ENCODE measurements around the gene TMEM231. TPM values are rescaled to one million over a fixed set of nuclear protein-coding genes. Genes with fewer than 3 reads are reported as not detected.

The TMEM231 gene
- total and polyA plus RNA-seq, 9 of the 15 experiments (the other 6 are each of a cell fraction or from before 2014, with no cell fraction given) = 1.6 to 27.6 (median 9.1) TPM

Other genes with a start within 250 kb of the TMEM231 start
Only the 7 nearest of the 11 such genes appear.
- 11.3 and 15.0 TPM in 2 replicates for gene TMEM170A, start 91.6 kb downstream of the TMEM231 start, total RNA-seq (2014; rRNA removed)
- gene TMEM170A, start 91.6 kb downstream of the TMEM231 start, total RNA-seq (2014; rRNA removed; fragmentation: Illumina TruSeq; extraction: Trizol) = 17.6 and 18.2 TPM in 2 replicates
- 18.4 and 19.0 TPM in 2 replicates for gene TMEM170A, start 91.6 kb downstream of the TMEM231 start, total RNA-seq (2015; rRNA removed; fragmentation: Illumina TruSeq; extraction: Trizol)
- gene TMEM170A, start 91.6 kb downstream of the TMEM231 start, total RNA-seq (2021) = 16.6 and 18.0 TPM in 2 replicates
- 28.3 and 30.2 TPM in 2 replicates for gene TMEM170A, start 91.6 kb downstream of the TMEM231 start, polyA plus RNA-seq (2011; rRNA removed)
- 9.2 and 11.2 TPM in 2 replicates for gene TMEM170A, start 91.6 kb downstream of the TMEM231 start, polyA plus RNA-seq (2014; fragmentation: Illumina TruSeq; extraction: Trizol)
- gene TMEM170A, start 91.6 kb downstream of the TMEM231 start, polyA plus RNA-seq (2014; fragmentation: Nextera tagmentation; extraction: Ambion mirVana) = 1 to 10 TPM; 6.1 to 7.3 TPM
- gene TMEM170A, start 91.6 kb downstream of the TMEM231 start, polyA plus RNA-seq (2014; rRNA removed) = 10.0 and 10.2 TPM in 2 replicates
- gene CHST6, start 60.8 kb downstream of the TMEM231 start, total RNA-seq (2014; rRNA removed) = 0.05 TPM in 1 of 2 replicates, not detected in the other
- gene CHST6, start 60.8 kb downstream of the TMEM231 start, total RNA-seq (2014; rRNA removed; fragmentation: Illumina TruSeq; extraction: Trizol) = not detected in 2 replicates
- gene CHST6, start 60.8 kb downstream of the TMEM231 start, total RNA-seq (2015; rRNA removed; fragmentation: Illumina TruSeq; extraction: Trizol) = not detected in 2 replicates
- 0.02 and 0.09 TPM in 2 replicates for gene CHST6, start 60.8 kb downstream of the TMEM231 start, total RNA-seq (2021)
- gene CHST6, start 60.8 kb downstream of the TMEM231 start, polyA plus RNA-seq (2011; rRNA removed) = 0.01 TPM in 1 of 2 replicates, not detected in the other
- not detected in 2 replicates for gene CHST6, start 60.8 kb downstream of the TMEM231 start, polyA plus RNA-seq (2014; fragmentation: Illumina TruSeq; extraction: Trizol)
- gene CHST6, start 60.8 kb downstream of the TMEM231 start, polyA plus RNA-seq (2014; fragmentation: Nextera tagmentation; extraction: Ambion mirVana) = not detected
- gene CHST6, start 60.8 kb downstream of the TMEM231 start, polyA plus RNA-seq (2014; rRNA removed) = not detected in 2 replicates
- gene CHST5, start 20.1 kb downstream of the TMEM231 start, total RNA-seq (2014; rRNA removed) = not detected in 2 replicates
- gene CHST5, start 20.1 kb downstream of the TMEM231 start, total RNA-seq (2014; rRNA removed; fragmentation: Illumina TruSeq; extraction: Trizol) = not detected in 2 replicates
- gene CHST5, start 20.1 kb downstream of the TMEM231 start, total RNA-seq (2015; rRNA removed; fragmentation: Illumina TruSeq; extraction: Trizol) = 0.07 TPM in 1 of 2 replicates, not detected in the other
- 0.18 and 0.20 TPM in 2 replicates for gene CHST5, start 20.1 kb downstream of the TMEM231 start, total RNA-seq (2021)
- gene CHST5, start 20.1 kb downstream of the TMEM231 start, polyA plus RNA-seq (2011; rRNA removed) = 0.06 and 0.09 TPM in 2 replicates
- 0.40 TPM in 1 of 2 replicates, not detected in the other for gene CHST5, start 20.1 kb downstream of the TMEM231 start, polyA plus RNA-seq (2014; fragmentation: Illumina TruSeq; extraction: Trizol)
- gene CHST5, start 20.1 kb downstream of the TMEM231 start, polyA plus RNA-seq (2014; fragmentation: Nextera tagmentation; extraction: Ambion mirVana) = not detected
- gene CHST5, start 20.1 kb downstream of the TMEM231 start, polyA plus RNA-seq (2014; rRNA removed) = 0.05 and 0.21 TPM in 2 replicates
- gene GABARAPL2, start 10.1 kb upstream of the TMEM231 start, total RNA-seq (2014; rRNA removed) = 39.8 and 42.1 TPM in 2 replicates
- gene GABARAPL2, start 10.1 kb upstream of the TMEM231 start, total RNA-seq (2014; rRNA removed; fragmentation: Illumina TruSeq; extraction: Trizol) = 65.5 and 81.6 TPM in 2 replicates
- 49.0 and 50.5 TPM in 2 replicates for gene GABARAPL2, start 10.1 kb upstream of the TMEM231 start, total RNA-seq (2015; rRNA removed; fragmentation: Illumina TruSeq; extraction: Trizol)
- gene GABARAPL2, start 10.1 kb upstream of the TMEM231 start, total RNA-seq (2021) = 89.2 and 91.8 TPM in 2 replicates
- 89.0 and 118 TPM in 2 replicates for gene GABARAPL2, start 10.1 kb upstream of the TMEM231 start, polyA plus RNA-seq (2011; rRNA removed)
- gene GABARAPL2, start 10.1 kb upstream of the TMEM231 start, polyA plus RNA-seq (2014; fragmentation: Illumina TruSeq; extraction: Trizol) = 88.2 and 94.1 TPM in 2 replicates
- gene GABARAPL2, start 10.1 kb upstream of the TMEM231 start, polyA plus RNA-seq (2014; fragmentation: Nextera tagmentation; extraction: Ambion mirVana) = 100 to 1,000 TPM; 252 to 288 TPM
- 101 and 105 TPM in 2 replicates for gene GABARAPL2, start 10.1 kb upstream of the TMEM231 start, polyA plus RNA-seq (2014; rRNA removed)
- gene ADAT1, start 67.0 kb upstream of the TMEM231 start, total RNA-seq (2014; rRNA removed) = 23.6 and 26.2 TPM in 2 replicates
- 28.2 and 33.3 TPM in 2 replicates for gene ADAT1, start 67.0 kb upstream of the TMEM231 start, total RNA-seq (2014; rRNA removed; fragmentation: Illumina TruSeq; extraction: Trizol)
- 34.4 and 36.7 TPM in 2 replicates for gene ADAT1, start 67.0 kb upstream of the TMEM231 start, total RNA-seq (2015; rRNA removed; fragmentation: Illumina TruSeq; extraction: Trizol)
- 26.1 and 30.9 TPM in 2 replicates for gene ADAT1, start 67.0 kb upstream of the TMEM231 start, total RNA-seq (2021)
- 25.2 and 32.2 TPM in 2 replicates for gene ADAT1, start 67.0 kb upstream of the TMEM231 start, polyA plus RNA-seq (2011; rRNA removed)
- 36.0 and 39.4 TPM in 2 replicates for gene ADAT1, start 67.0 kb upstream of the TMEM231 start, polyA plus RNA-seq (2014; fragmentation: Illumina TruSeq; extraction: Trizol)
- 10 to 100 TPM; 16.0 to 20.6 TPM for gene ADAT1, start 67.0 kb upstream of the TMEM231 start, polyA plus RNA-seq (2014; fragmentation: Nextera tagmentation; extraction: Ambion mirVana)
- 18.7 and 27.4 TPM in 2 replicates for gene ADAT1, start 67.0 kb upstream of the TMEM231 start, polyA plus RNA-seq (2014; rRNA removed)
- 254 and 273 TPM in 2 replicates for gene KARS1, start 91.4 kb upstream of the TMEM231 start, total RNA-seq (2014; rRNA removed)
- gene KARS1, start 91.4 kb upstream of the TMEM231 start, total RNA-seq (2014; rRNA removed; fragmentation: Illumina TruSeq; extraction: Trizol) = 308 and 329 TPM in 2 replicates
- gene KARS1, start 91.4 kb upstream of the TMEM231 start, total RNA-seq (2015; rRNA removed; fragmentation: Illumina TruSeq; extraction: Trizol) = 289 and 304 TPM in 2 replicates
- 257 and 269 TPM in 2 replicates for gene KARS1, start 91.4 kb upstream of the TMEM231 start, total RNA-seq (2021)
- 248 and 313 TPM in 2 replicates for gene KARS1, start 91.4 kb upstream of the TMEM231 start, polyA plus RNA-seq (2011; rRNA removed)
- gene KARS1, start 91.4 kb upstream of the TMEM231 start, polyA plus RNA-seq (2014; fragmentation: Illumina TruSeq; extraction: Trizol) = 351 and 386 TPM in 2 replicates
- gene KARS1, start 91.4 kb upstream of the TMEM231 start, polyA plus RNA-seq (2014; fragmentation: Nextera tagmentation; extraction: Ambion mirVana) = 100 to 1,000 TPM; 223 to 313 TPM
- 257 and 275 TPM in 2 replicates for gene KARS1, start 91.4 kb upstream of the TMEM231 start, polyA plus RNA-seq (2014; rRNA removed)
- gene TERF2IP, start 91.5 kb upstream of the TMEM231 start, total RNA-seq (2014; rRNA removed) = 47.3 and 50.0 TPM in 2 replicates
- 47.0 and 53.2 TPM in 2 replicates for gene TERF2IP, start 91.5 kb upstream of the TMEM231 start, total RNA-seq (2014; rRNA removed; fragmentation: Illumina TruSeq; extraction: Trizol)
- 45.6 and 46.4 TPM in 2 replicates for gene TERF2IP, start 91.5 kb upstream of the TMEM231 start, total RNA-seq (2015; rRNA removed; fragmentation: Illumina TruSeq; extraction: Trizol)
- 44.4 and 49.7 TPM in 2 replicates for gene TERF2IP, start 91.5 kb upstream of the TMEM231 start, total RNA-seq (2021)
- 29.1 and 35.2 TPM in 2 replicates for gene TERF2IP, start 91.5 kb upstream of the TMEM231 start, polyA plus RNA-seq (2011; rRNA removed)
- 52.9 and 64.2 TPM in 2 replicates for gene TERF2IP, start 91.5 kb upstream of the TMEM231 start, polyA plus RNA-seq (2014; fragmentation: Illumina TruSeq; extraction: Trizol)
- 10 to 100 TPM; 14.5 to 14.8 TPM for gene TERF2IP, start 91.5 kb upstream of the TMEM231 start, polyA plus RNA-seq (2014; fragmentation: Nextera tagmentation; extraction: Ambion mirVana)
- gene TERF2IP, start 91.5 kb upstream of the TMEM231 start, polyA plus RNA-seq (2014; rRNA removed) = 50.2 and 51.3 TPM in 2 replicates